CD14-positive monocyte (primary cell): ENCODE results near the gene G3BP2. TPM values are rescaled to one million over a fixed set of nuclear protein-coding genes. Genes with fewer than 3 reads are reported as not detected.

Source experiments
- DNase-seq, 3 donors: peaks; one replicate each; pipeline ENCODE4 v3.0.0-alpha.2; 2011 to 2022
- H2AFZ ChIP-seq: 2 replicates; pipeline ENCODE4 v1.6.0; 2012; ENCODE audit warnings: mild to moderate bottlenecking, low read depth, low read length, inconsistent platforms; ENCODE audit not compliant: insufficient read depth, poor library complexity, severe bottlenecking
- H3K27ac ChIP-seq, 2 donors: 1 replicate in 1 of 2; 2 replicates in 1 of 2; pipeline ENCODE4 v1.5.1; 2012 to 2013; ENCODE audit warnings: low read length in 2 of 2, control low read depth in 1 of 2, inconsistent platforms in 1 of 2, low read depth in 1 of 2, mild to moderate bottlenecking in 1 of 2
- H3K27me3 ChIP-seq, 2 donors: one replicate each; pipeline versions ENCODE4 v1.6.0 to v1.6.1; 2011 to 2013; ENCODE audit warnings: low read length in 2 of 2; ENCODE audit not compliant: control insufficient read depth in 2 of 2, insufficient read depth in 2 of 2
- H3K36me3 ChIP-seq, 2 donors: replicated peaks in 1 of 2; 1 replicate in 1 of 2; 2 replicates in 1 of 2; pipeline versions ENCODE4 v1.5.1 to v1.6.1; 2012 to 2013; ENCODE audit warnings: low read length in 2 of 2, control low read depth in 1 of 2, inconsistent platforms in 1 of 2, mild to moderate bottlenecking in 1 of 2; ENCODE audit not compliant: insufficient read depth in 2 of 2, control insufficient read depth in 1 of 2
- H3K4me1 ChIP-seq, 2 donors: 1 replicate in 1 of 2; 2 replicates in 1 of 2; pipeline versions ENCODE4 v1.5.1 to v1.6.1; 2012 to 2013; ENCODE audit warnings: low read length in 2 of 2, control low read depth in 1 of 2, inconsistent platforms in 1 of 2, mild to moderate bottlenecking in 1 of 2, moderate library complexity in 1 of 2; ENCODE audit not compliant: insufficient read depth in 2 of 2, control insufficient read depth in 1 of 2
- H3K4me2 ChIP-seq: replicated peaks from 2 replicates; pipeline ENCODE3; 2012; ENCODE audit warnings: low read length, moderate library complexity, mild to moderate bottlenecking; ENCODE audit not compliant: poor library complexity, severe bottlenecking; ENCODE audit errors: extremely low read depth
- H3K4me3 ChIP-seq, 3 experiments: fragments of 200-600 bp in 1 of 3; sonication (generic) in 1 of 3; replicated peaks in 1 of 3; 1 replicate in 2 of 3; 2 replicates in 1 of 3; pipeline ENCODE4 v1.5.1; 2011 to 2013; ENCODE audit warnings: low read length in 3 of 3, mild to moderate bottlenecking in 3 of 3, control low read depth in 2 of 3, low read depth in 2 of 3, inconsistent platforms in 1 of 3, moderate library complexity in 1 of 3
- H3K79me2 ChIP-seq: 2 replicates; pipeline ENCODE4 v1.6.0; 2012; ENCODE audit warnings: mild to moderate bottlenecking, control low read depth, inconsistent platforms, low read length, moderate library complexity; ENCODE audit not compliant: insufficient read depth
- H3K9ac ChIP-seq: 2 replicates; pipeline ENCODE4 v1.6.0; 2017; ENCODE audit warnings: low read length, mild to moderate bottlenecking; ENCODE audit not compliant: insufficient read depth, poor library complexity, severe bottlenecking
- H3K9me3 ChIP-seq, 2 donors: replicated peaks in 1 of 2; 1 replicate in 1 of 2; 2 replicates in 1 of 2; pipeline versions ENCODE4 v1.5.1 to v1.6.1; 2012 to 2013; ENCODE audit warnings: low read length in 2 of 2, control low read depth in 1 of 2; ENCODE audit not compliant: control insufficient read depth in 1 of 2, insufficient read depth in 1 of 2
- H4K20me1 ChIP-seq: 2 replicates; pipeline ENCODE4 v1.6.0; 2012; ENCODE audit warnings: mild to moderate bottlenecking, low read length, control low read depth, moderate library complexity; ENCODE audit not compliant: insufficient read depth
- H3K27ac Mint-ChIP-seq, 7 donors: one replicate each; pipeline ENCODE4 v1.8.0; 2020; ENCODE audit warnings: mild to moderate bottlenecking in 7 of 7, mixed read lengths in 7 of 7, moderate library complexity in 6 of 7, inconsistent platforms in 2 of 7
- H3K27me3 Mint-ChIP-seq, 3 donors: one replicate each; pipeline ENCODE4 v1.8.0; 2021 to 2022; ENCODE audit warnings: low read depth in 3 of 3, mild to moderate bottlenecking in 3 of 3, mixed read lengths in 3 of 3, moderate library complexity in 3 of 3, inconsistent platforms in 1 of 3
- H3K36me3 Mint-ChIP-seq, 2 donors: one replicate each; pipeline ENCODE4 v1.8.0; 2020; ENCODE audit warnings: mixed read lengths in 2 of 2, inconsistent platforms in 1 of 2, mild to moderate bottlenecking in 1 of 2
- H3K4me1 Mint-ChIP-seq: one replicate; pipeline ENCODE4 v1.8.0; 2020; ENCODE audit warnings: mild to moderate bottlenecking, mixed read lengths
- H3K4me3 Mint-ChIP-seq, 2 donors: one replicate each; pipeline ENCODE4 v1.8.0; 2020; ENCODE audit warnings: mild to moderate bottlenecking in 2 of 2, mixed read lengths in 2 of 2, moderate library complexity in 1 of 2
- H3K9me3 Mint-ChIP-seq, 7 donors: one replicate each; pipeline ENCODE4 v1.8.0; 2020 to 2022; ENCODE audit warnings: mixed read lengths in 7 of 7, mild to moderate bottlenecking in 6 of 7, moderate library complexity in 6 of 7, inconsistent platforms in 2 of 7
- WGBS: methylation state at CpG from one replicate; pipeline ENCODE4 v1.1.5; 2013; ENCODE audit warnings: missing lambda C conversion rate; ENCODE audit not compliant: insufficient coverage; 5-methylcytosine and 5-hydroxymethylcytosine counted together
- intact Hi-C, 2 donors: fragments of 100-400 bp; cut with micrococcal nuclease; formaldehyde crosslinking; loops; one replicate each; pipeline versions ENCODE4 v1.15.0 to v1.15.1; 2023
- polyA plus RNA-seq, 3 donors: library from polyadenylated mRNA; depleted of rRNA in 1 of 3; unstranded in 2 of 3; stranded (reverse) in 1 of 3; fragments of 300-500 nt in 2 of 3; fragments of >200 nt in 1 of 3; fragmentation: Illumina TruSeq in 2 of 3; gene quantifications; 1 replicate in 2 of 3; 2 replicates in 1 of 3; pipeline ENCODE4 v1.2.3, GENCODE V29; 2012 to 2021
- TF ChIP-seq, protein P1 (sequence below): fragments of 200-600 bp; IDR thresholded peaks from one replicate; pipeline ENCODE4 v1.8.0; 2022; ENCODE audit warnings: antibody characterized with exemption, mild to moderate bottlenecking

The G3BP2 gene
- polyA plus RNA-seq, 3 donors: 32.5 to 92.3 (median 74.2) TPM

DNA sequence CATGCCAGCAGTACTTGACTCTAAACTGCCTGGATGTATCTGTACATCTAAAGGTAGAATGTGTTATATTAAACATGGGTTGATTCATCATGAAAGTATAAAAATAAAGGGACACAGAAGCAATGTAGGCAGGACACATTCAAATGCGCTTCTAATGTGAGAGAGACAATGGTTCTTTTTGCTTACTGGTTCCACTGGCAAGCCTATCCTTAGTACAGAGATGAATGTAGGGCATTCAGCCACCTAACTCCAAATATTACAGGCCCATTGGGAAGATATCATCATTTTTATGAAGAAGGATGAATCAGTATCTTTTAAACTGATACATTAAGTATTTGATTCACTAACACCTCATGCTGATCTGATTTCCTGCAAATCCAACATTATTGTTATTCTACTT lies 60.9 kb downstream of the G3BP2 start:
- Histone ChIP-seq H3K9me3 (no peaks in the 10 kb centered on the region), H3K79me2 (no peaks in the 10 kb centered on the region), H2AFZ (no peak overlapping the region), H3K36me3 (no peaks in the 10 kb centered on the region), H3K4me2 (no peak overlapping the region), H3K9ac (no peak overlapping the region), H3K27me3 (no peaks in the 10 kb centered on the region), H4K20me1 (no peaks in the 10 kb centered on the region), H3K4me3 (no peak overlapping the region), H3K4me1 (no peaks in the 10 kb centered on the region), H3K27ac (no peak overlapping the region)
- intact Hi-C loops: no loop called here
- Mint-ChIP-seq H3K4me3 (no peak overlapping the region), H3K36me3 (no peaks in the 10 kb centered on the region), H3K27ac (no peak overlapping the region), H3K9me3 (peaks cover 0 to 10% (median 3%) of the 10 kb centered on the region in 7 donors), H3K4me1 (no peaks in the 10 kb centered on the region), H3K27me3 (peaks cover 0 to 2% (median 2%) of the 10 kb centered on the region in 3 donors)
- WGBS: no CpG with 5 or more reads among the region's 1 CpG
- no peak for DNase-seq
- TF ChIP-seq, protein P1, sequence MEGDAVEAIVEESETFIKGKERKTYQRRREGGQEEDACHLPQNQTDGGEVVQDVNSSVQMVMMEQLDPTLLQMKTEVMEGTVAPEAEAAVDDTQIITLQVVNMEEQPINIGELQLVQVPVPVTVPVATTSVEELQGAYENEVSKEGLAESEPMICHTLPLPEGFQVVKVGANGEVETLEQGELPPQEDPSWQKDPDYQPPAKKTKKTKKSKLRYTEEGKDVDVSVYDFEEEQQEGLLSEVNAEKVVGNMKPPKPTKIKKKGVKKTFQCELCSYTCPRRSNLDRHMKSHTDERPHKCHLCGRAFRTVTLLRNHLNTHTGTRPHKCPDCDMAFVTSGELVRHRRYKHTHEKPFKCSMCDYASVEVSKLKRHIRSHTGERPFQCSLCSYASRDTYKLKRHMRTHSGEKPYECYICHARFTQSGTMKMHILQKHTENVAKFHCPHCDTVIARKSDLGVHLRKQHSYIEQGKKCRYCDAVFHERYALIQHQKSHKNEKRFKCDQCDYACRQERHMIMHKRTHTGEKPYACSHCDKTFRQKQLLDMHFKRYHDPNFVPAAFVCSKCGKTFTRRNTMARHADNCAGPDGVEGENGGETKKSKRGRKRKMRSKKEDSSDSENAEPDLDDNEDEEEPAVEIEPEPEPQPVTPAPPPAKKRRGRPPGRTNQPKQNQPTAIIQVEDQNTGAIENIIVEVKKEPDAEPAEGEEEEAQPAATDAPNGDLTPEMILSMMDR: no peak

DNA sequence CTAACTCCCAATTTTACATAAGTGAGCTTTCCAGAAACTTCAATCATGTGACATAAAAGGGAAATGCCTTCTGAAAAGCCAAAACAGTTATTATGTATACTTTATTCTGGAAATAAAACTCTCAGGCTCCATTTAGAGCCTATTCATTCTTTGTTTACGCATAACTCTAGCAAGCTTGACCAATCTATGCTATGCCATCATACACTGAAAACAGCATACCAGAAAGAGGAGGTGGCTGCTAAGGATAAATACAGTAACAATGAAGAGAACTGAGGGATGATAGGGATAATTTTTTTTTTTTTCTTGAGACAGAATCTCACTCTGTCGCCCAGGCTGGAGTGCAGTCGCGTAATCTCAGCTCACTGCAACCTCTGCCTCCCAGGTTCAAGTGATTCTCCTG lies 67.3 kb downstream of the G3BP2 start:
- intact Hi-C loops: no loop called here
- Histone ChIP-seq H3K9ac (no peak overlapping the region), H3K36me3 (no peaks in the 10 kb centered on the region), H3K4me1 (no peaks in the 10 kb centered on the region), H3K4me3 (no peak overlapping the region), H3K27ac (no peak overlapping the region), H3K4me2 (no peak overlapping the region), H2AFZ (no peak overlapping the region), H3K27me3 (no peaks in the 10 kb centered on the region), H3K79me2 (no peaks in the 10 kb centered on the region), H3K9me3 (no peaks in the 10 kb centered on the region), H4K20me1 (no peaks in the 10 kb centered on the region)
- TF ChIP-seq, protein P1: no peak
- no peak overlapping the region for H3K4me3 Mint-ChIP-seq
- peaks cover under 1 to 3% (median 1%) of the 10 kb centered on the region in 3 donors for H3K27me3 Mint-ChIP-seq
- H3K36me3 Mint-ChIP-seq: no peaks in the 10 kb centered on the region
- H3K9me3 Mint-ChIP-seq: peaks cover 0 to 10% (median 2%) of the 10 kb centered on the region in 7 donors
- no CpG with 5 or more reads among the region's 4 CpGs for WGBS
- no peak overlapping the region for H3K27ac Mint-ChIP-seq
- H3K4me1 Mint-ChIP-seq: no peaks in the 10 kb centered on the region
- DNase-seq: no peak
